Type B pancreatic cell (in vitro differentiated cells): ENCODE measurements around the gene ELAC2. TPM values are rescaled to one million over a fixed set of nuclear protein-coding genes. Genes with fewer than 3 reads are reported as not detected.

Experiments used
- DNase-seq: peaks from one replicate; pipeline ENCODE4 v3.0.0; 2021; ENCODE audit warnings: mixed read lengths; ENCODE audit not compliant: unreplicated experiment; ENCODE audit errors: extremely low spot score
- H3K27ac Mint-ChIP-seq: 2 replicates; pipeline ENCODE4 v1.8.0; 2021; ENCODE audit warnings: mild to moderate bottlenecking, mixed read lengths
- H3K27me3 Mint-ChIP-seq: 2 replicates; pipeline ENCODE4 v1.8.0; 2021; ENCODE audit warnings: mixed read lengths
- H3K36me3 Mint-ChIP-seq: 2 replicates; pipeline ENCODE4 v1.8.0; 2021; ENCODE audit warnings: mixed read lengths
- H3K4me1 Mint-ChIP-seq: one replicate; pipeline ENCODE4 v1.8.0; 2021; ENCODE audit warnings: mixed read lengths; ENCODE audit not compliant: unreplicated experiment
- H3K4me3 Mint-ChIP-seq: 2 replicates; pipeline ENCODE4 v1.8.0; 2021; ENCODE audit warnings: mild to moderate bottlenecking, mixed read lengths
- H3K9me3 Mint-ChIP-seq: 2 replicates; pipeline ENCODE4 v1.8.0; 2021; ENCODE audit warnings: mixed read lengths
- CTCF ChIP-seq: fragments of 200-600 bp; sonication (generic); conservative IDR thresholded peaks from 2 replicates; pipeline ENCODE4 v1.5.0; 2021; ENCODE audit warnings: antibody characterized with exemption, mild to moderate bottlenecking
- long read RNA-seq: library from polyadenylated mRNA; unstranded; transcript quantifications from one replicate; pipeline ENCODE4 v2.0.0, GENCODE V29; 2020
- total RNA-seq: library from RNA; stranded (reverse); gene quantifications from 2 replicates; pipeline ENCODE4 v1.2.1, GENCODE V29; 2021; ENCODE audit warnings: low replicate concordance

Gene ELAC2, protein sequence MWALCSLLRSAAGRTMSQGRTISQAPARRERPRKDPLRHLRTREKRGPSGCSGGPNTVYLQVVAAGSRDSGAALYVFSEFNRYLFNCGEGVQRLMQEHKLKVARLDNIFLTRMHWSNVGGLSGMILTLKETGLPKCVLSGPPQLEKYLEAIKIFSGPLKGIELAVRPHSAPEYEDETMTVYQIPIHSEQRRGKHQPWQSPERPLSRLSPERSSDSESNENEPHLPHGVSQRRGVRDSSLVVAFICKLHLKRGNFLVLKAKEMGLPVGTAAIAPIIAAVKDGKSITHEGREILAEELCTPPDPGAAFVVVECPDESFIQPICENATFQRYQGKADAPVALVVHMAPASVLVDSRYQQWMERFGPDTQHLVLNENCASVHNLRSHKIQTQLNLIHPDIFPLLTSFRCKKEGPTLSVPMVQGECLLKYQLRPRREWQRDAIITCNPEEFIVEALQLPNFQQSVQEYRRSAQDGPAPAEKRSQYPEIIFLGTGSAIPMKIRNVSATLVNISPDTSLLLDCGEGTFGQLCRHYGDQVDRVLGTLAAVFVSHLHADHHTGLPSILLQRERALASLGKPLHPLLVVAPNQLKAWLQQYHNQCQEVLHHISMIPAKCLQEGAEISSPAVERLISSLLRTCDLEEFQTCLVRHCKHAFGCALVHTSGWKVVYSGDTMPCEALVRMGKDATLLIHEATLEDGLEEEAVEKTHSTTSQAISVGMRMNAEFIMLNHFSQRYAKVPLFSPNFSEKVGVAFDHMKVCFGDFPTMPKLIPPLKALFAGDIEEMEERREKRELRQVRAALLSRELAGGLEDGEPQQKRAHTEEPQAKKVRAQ
- total RNA-seq = 50.2 and 55.8 TPM in 2 replicates
- long read RNA-seq, transcript ELAC2-201 (24 exons, 3,148 nt) = major isoform, 85 of 160 reads
- long read RNA-seq, partial matches to known transcripts = 28 of 160 reads
- long read RNA-seq, other reads (novel, unspliced or antisense) = 46 of 160 reads

DNA sequence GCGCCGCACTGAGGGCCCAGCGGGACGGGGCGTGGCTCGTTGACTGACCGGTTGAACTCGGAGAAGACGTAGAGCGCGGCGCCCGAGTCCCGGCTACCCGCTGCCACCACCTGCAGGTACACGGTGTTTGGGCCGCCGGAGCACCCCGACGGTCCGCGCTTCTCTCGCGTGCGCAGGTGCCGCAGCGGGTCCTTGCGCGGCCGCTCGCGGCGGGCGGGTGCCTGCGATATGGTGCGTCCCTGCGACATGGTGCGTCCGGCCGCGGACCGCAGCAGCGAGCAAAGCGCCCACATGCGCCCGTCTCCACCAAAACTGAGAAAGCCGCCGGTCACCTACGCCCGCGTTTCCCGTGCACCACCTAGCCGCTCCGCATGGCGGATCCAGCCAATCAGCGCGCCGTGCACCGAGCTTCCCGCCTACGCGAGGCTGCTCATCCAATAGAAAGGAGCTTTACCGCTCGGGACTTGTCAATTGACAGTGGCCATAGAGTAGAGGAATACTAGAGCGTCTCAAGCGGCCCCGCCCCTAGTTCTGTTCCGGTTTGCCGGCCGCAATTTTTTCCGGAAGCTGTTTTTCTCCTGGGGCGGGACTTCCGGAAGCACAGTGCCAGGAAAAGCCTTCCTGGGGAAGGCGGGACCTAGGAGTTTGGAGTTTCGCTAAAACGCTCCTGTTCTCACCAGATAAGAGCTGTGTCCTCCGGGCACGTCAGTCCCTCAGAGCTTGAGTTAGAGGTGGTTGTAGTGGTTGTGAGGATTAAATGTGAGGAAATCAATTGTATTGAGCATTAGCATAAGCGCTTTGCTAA, at the start of gene ELAC2:
ELAC2 (minus strand) TSS at position 373 of the 805 bp plus-strand sequence; CDS start at position 293, 80 bp downstream.
- Mint-ChIP-seq H3K4me1 (peaks cover 27% of the 10 kb centered on the region), H3K27me3 (no peaks in the 10 kb centered on the region), H3K4me3 (peak within 1 kb of the TSS; percentile 96), H3K9me3 (no peaks in the 10 kb centered on the region), H3K36me3 (peaks cover 14% of the 10 kb centered on the region), H3K27ac (peak within 1 kb of the TSS; percentile 98)
- DNase-seq = peak; percentile 97
- peak; percentile 44 for TF ChIP-seq CTCF

GRCh38 chr17:13065032-13065431, 47.2 kb upstream of the ELAC2 start:
- Mint-ChIP-seq H3K4me3 (no peak overlapping the region), H3K9me3 (no peaks in the 10 kb centered on the region)
- no peak for DNase-seq

DNA sequence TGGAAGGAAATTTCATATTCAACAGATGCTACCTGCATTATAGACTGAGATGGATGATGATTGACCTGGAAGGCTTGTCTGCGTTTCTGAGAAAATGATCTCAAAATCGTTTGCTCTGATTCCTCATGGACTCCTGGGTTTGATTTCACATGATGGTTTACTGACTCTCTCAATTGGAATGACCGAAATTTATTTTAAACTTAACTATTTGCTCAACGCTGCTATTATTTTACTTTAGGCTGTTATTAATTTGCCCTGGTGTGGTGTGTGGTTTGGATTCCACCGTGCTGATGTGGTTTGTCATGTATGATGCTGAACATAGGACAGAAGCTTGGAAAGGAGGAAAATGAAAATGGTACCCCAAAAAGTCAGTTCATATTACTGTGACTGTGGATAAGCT, 37.3 kb upstream of the ELAC2 start:
- no peak for TF ChIP-seq CTCF

More at GRCh38 chr17:13065032-13065431, 47.2 kb upstream of the ELAC2 start:
- Mint-ChIP-seq H3K36me3 (no peaks in the 10 kb centered on the region), H3K27me3 (peaks cover 12% of the 10 kb centered on the region), H3K27ac (no peak overlapping the region), H3K4me1 (no peaks in the 10 kb centered on the region)
- TF ChIP-seq CTCF = no peak

DNA sequence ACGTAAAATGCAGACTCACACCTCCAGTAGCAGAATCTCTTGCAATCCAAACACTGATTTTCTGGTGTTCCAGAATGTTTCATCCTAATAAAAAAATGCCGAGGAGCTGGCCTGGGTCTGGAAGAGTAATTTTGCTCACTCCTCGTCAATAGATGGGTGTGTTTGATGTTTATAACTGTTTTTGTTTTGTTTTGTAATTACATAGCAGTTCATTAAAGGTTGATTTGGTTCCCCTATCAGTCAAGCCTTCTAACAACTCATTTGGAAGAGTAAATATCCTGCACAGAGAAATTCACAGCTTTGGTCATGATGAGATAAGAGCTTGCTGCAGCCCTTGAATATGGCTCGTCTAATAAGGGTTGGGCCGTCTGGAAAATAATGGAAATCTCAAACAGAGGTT, 36.8 kb upstream of the ELAC2 start:
- Mint-ChIP-seq H3K27ac (no peak overlapping the region), H3K27me3 (peaks cover 6% of the 10 kb centered on the region), H3K4me3 (no peak overlapping the region), H3K9me3 (peaks cover 5% of the 10 kb centered on the region), H3K36me3 (no peaks in the 10 kb centered on the region), H3K4me1 (peaks cover 4% of the 10 kb centered on the region)
- no peak for TF ChIP-seq CTCF
- DNase-seq = no peak

More for the DNA sequence above, 37.3 kb upstream of the ELAC2 start:
- Mint-ChIP-seq H3K9me3 (peaks cover 5% of the 10 kb centered on the region), H3K27ac (no peak overlapping the region), H3K4me1 (peaks cover 3% of the 10 kb centered on the region), H3K4me3 (no peak overlapping the region), H3K27me3 (peaks cover 4% of the 10 kb centered on the region), H3K36me3 (no peaks in the 10 kb centered on the region)
- DNase-seq = no peak

DNA sequence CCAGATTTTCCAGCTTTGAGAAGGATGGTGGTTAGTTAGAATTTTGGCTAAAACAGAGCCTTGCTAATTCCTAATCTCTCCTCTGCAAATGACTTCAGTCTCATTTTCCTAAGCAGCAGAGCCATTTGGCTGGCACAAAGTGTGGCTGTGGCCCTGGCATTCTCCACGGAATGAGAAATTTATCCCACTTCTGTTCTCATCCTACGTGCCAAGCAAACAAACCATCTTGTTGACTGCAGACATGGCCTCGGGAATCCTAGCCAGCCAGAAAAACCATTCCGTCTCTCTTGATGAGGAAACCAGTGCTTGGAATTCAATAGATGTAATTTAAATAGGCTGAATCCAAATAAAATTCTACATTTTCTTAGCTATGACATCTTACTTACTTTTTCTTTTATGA, 34.1 kb upstream of the ELAC2 start:
- Mint-ChIP-seq H3K9me3 (no peaks in the 10 kb centered on the region), H3K27ac (no peak overlapping the region), H3K27me3 (peaks cover 12% of the 10 kb centered on the region), H3K4me1 (peaks cover 7% of the 10 kb centered on the region), H3K4me3 (no peak overlapping the region), H3K36me3 (no peaks in the 10 kb centered on the region)
- DNase-seq = no peak
- TF ChIP-seq CTCF = no peak
